PC-3 (cell line): ENCODE measurements around the gene UTS2R. TPM values are rescaled to one million over a fixed set of nuclear protein-coding genes. Genes with fewer than 3 reads are reported as not detected.

Experiments used
- ATAC-seq: fragments of 200-7000 bp; cut with Tn5 transposase; 2 replicates; pipeline ENCODE4 v1.9.1; 2020; ENCODE audit warnings: mild to moderate bottlenecking, moderate library complexity
- BruUV-seq: library from RNA; stranded (reverse); fragments of 400-500 nt; replicated peaks from 2 replicates; lab custom pipeline; 2021; lab: Mats Ljungman, UMichigan
- CTCF ChIA-PET: fragments of 300-600 bp; sonication (Branson Sonifier 250); formaldehyde crosslinking; loops from one replicate; lab custom pipeline; 2022; ENCODE audit warnings: antibody characterized with exemption; lab: Charles Lee
- POLR2A ChIA-PET: fragments of 300-600 bp; sonication (Branson Sonifier 250); formaldehyde crosslinking; loops from one replicate; lab custom pipeline; 2022; ENCODE audit warnings: antibody characterized with exemption; ENCODE audit not compliant: unreplicated experiment; lab: Charles Lee
- DNase-seq: peaks from one replicate; pipeline ENCODE4 v3.0.0-alpha.2; 2015
- H2AFZ ChIP-seq: fragments of 300-600 bp; sonication (generic); 2 replicates; pipeline ENCODE4 v1.6.0; 2016; ENCODE audit warnings: antibody characterized with exemption, low read length
- H3F3A ChIP-seq: fragments of 300-600 bp; sonication (generic); one replicate; pipeline ENCODE4 v1.6.0; 2017; ENCODE audit warnings: antibody characterized with exemption, low read length, control low read depth, mild to moderate bottlenecking; ENCODE audit not compliant: unreplicated experiment
- H3K27ac ChIP-seq: fragments of 300-600 bp; sonication (generic); 2 replicates; pipeline ENCODE4 v1.5.1; 2016; ENCODE audit warnings: mild to moderate bottlenecking, low read length
- H3K27me3 ChIP-seq: fragments of 300-600 bp; sonication (generic); 2 replicates; pipeline ENCODE4 v1.6.1; 2016; ENCODE audit warnings: low read length, mixed read lengths
- H3K36me3 ChIP-seq: fragments of 300-600 bp; sonication (generic); 2 replicates; pipeline ENCODE4 v1.6.1; 2016; ENCODE audit warnings: low read depth, mixed run types, low read length, mixed read lengths
- H3K4me1 ChIP-seq: fragments of 300-600 bp; sonication (generic); 2 replicates; pipeline ENCODE4 v1.5.1; 2016; ENCODE audit warnings: low read length; ENCODE audit not compliant: insufficient read depth
- H3K4me2 ChIP-seq: fragments of 300-600 bp; sonication (generic); 2 replicates; pipeline ENCODE4 v1.6.0; 2016; ENCODE audit warnings: low read length
- H3K4me3 ChIP-seq: fragments of 300-600 bp; sonication (generic); 2 replicates; pipeline ENCODE4 v1.5.1; 2016; ENCODE audit warnings: mild to moderate bottlenecking, low read length, mixed read lengths
- H3K79me2 ChIP-seq: fragments of 300-600 bp; sonication (generic); 2 replicates; pipeline ENCODE4 v1.6.1; 2017; ENCODE audit warnings: low read length, mixed read lengths
- H3K9ac ChIP-seq: fragments of 300-600 bp; sonication (generic); 2 replicates; pipeline ENCODE4 v1.6.0; 2016; ENCODE audit warnings: mild to moderate bottlenecking, low read length
- H3K9me2 ChIP-seq: fragments of 300-600 bp; sonication (generic); replicated peaks from 2 replicates; pipeline ENCODE4 v1.6.1; 2016; ENCODE audit warnings: mixed run types, low read length, mixed read lengths
- H3K9me3 ChIP-seq: fragments of 300-600 bp; sonication (generic); 2 replicates; pipeline ENCODE4 v1.6.1; 2016; ENCODE audit warnings: low read length, mixed read lengths
- H4K20me1 ChIP-seq: fragments of 300-600 bp; sonication (generic); 2 replicates; pipeline ENCODE4 v1.6.1; 2016; ENCODE audit warnings: low read length, mixed read lengths
- CTCF ChIP-seq: fragments of 300-600 bp; sonication (generic); conservative IDR thresholded peaks from 2 replicates; pipeline ENCODE4 v1.5.1; 2017; ENCODE audit warnings: antibody characterized with exemption, low read depth, mild to moderate bottlenecking, low read length
- EZH2 ChIP-seq: fragments of 300-600 bp; sonication (generic); IDR thresholded peaks from one replicate; pipeline ENCODE4 v1.6.1; 2017; ENCODE audit warnings: antibody characterized with exemption, mild to moderate bottlenecking, low read length; ENCODE audit not compliant: unreplicated experiment
- EZH2phosphoT487 ChIP-seq: fragments of 300-600 bp; sonication (generic); IDR thresholded peaks from 2 replicates; pipeline ENCODE4 v1.6.1; 2018; ENCODE audit warnings: mild to moderate bottlenecking, antibody characterized with exemption, low read length, borderline replicate concordance
- intact Hi-C: fragments of 100-400 bp; cut with micrococcal nuclease; formaldehyde crosslinking; loops from 2 replicates; pipeline ENCODE4 v1.9.0; 2023
- total RNA-seq: library from RNA; depleted of rRNA; stranded (reverse); fragments of >200 nt; gene quantifications from 2 replicates; pipeline ENCODE4 v1.2.3, GENCODE V29; 2014

UTS2R gene
- total RNA-seq, 1 experiment from 2014 or later, result not detected

GRCh38 chr17:82350182-82351030, 21.2 kb upstream of the UTS2R start:
- H3K4me2 ChIP-seq, result no peak overlapping the region
- H2AFZ ChIP-seq, result no peak overlapping the region
- no peak for TF ChIP-seq EZH2
- no peak for TF ChIP-seq CTCF
- H3K79me2 ChIP-seq, result no peaks in the 10 kb centered on the region
- no peak overlapping the region for H3K9ac ChIP-seq
- ChIA-PET POLR2A (no interaction called here), CTCF (no interaction called here)
- H3K4me1 ChIP-seq, result peaks cover 7% of the 10 kb centered on the region; the same call in 1 of the 2 replicates
- no peaks in the 10 kb centered on the region for H3K36me3 ChIP-seq
- H3K27me3 ChIP-seq, result no peaks in the 10 kb centered on the region
- H3K9me2 ChIP-seq, result no peaks in the 10 kb centered on the region
- H3K4me3 ChIP-seq, result no peak overlapping the region
- H3F3A ChIP-seq, result no peaks in the 10 kb centered on the region
- DNase-seq, result no peak
- BruUV-seq, result no TSS peak
- no peaks in the 10 kb centered on the region for H4K20me1 ChIP-seq
- H3K27ac ChIP-seq, result no peak overlapping the region
- no peak for ATAC-seq
- intact Hi-C loops, result loop anchor here (5.0 to 10.0 kb wide), 4 partner anchors 62 to 202 kb away; partner anchors contain the start of genes CYBC1 and NARF
- no peaks in the 10 kb centered on the region for H3K9me3 ChIP-seq

- Histone ChIP-seq H3F3A (no peaks in the 10 kb centered on the region), H3K27ac (no peak overlapping the region), H3K9me2 (no peaks in the 10 kb centered on the region), H3K36me3 (no peaks in the 10 kb centered on the region), H3K27me3 (no peaks in the 10 kb centered on the region), H2AFZ (no peak overlapping the region), H4K20me1 (no peaks in the 10 kb centered on the region), H3K9ac (no peak overlapping the region), H3K9me3 (no peaks in the 10 kb centered on the region), H3K4me3 (no peak overlapping the region), H3K79me2 (no peaks in the 10 kb centered on the region), H3K4me1 (peaks cover 14% of the 10 kb centered on the region), H3K4me2 (no peak overlapping the region)
- no TSS peak for BruUV-seq
- ChIA-PET CTCF (no interaction called here), POLR2A (no interaction called here)
- TF ChIP-seq EZH2 (no peak), CTCF (no peak), EZH2phosphoT487 (no peak)
- intact Hi-C loops, result loop anchor here (5.0 to 10.0 kb wide), 4 partner anchors 61 to 201 kb away; partner anchors contain the start of genes CYBC1 and NARF
- ATAC-seq, result no peak
- DNase-seq, result no peak
Observed at GRCh38 chr17:82351254-82351712, 20.3 kb upstream of the UTS2R start.
